Keratinocyte (primary cell): ENCODE data around the gene SLC39A13. TPM values are rescaled to one million over a fixed set of nuclear protein-coding genes. Genes with fewer than 3 reads are reported as not detected.

Experiments used
- DNase-seq: peaks from one replicate; pipeline ENCODE4 v3.0.0-alpha.2; 2011; ENCODE audit warnings: low read depth, missing footprints, low spot score
- FAIRE-seq: peaks from 2 replicates; lab custom pipeline; 2011; peaks lifted over from hg19 to GRCh38; lab: Jason Lieb, UNC
- H2AFZ ChIP-seq: 2 replicates; pipeline ENCODE4 v1.6.0; 2012; ENCODE audit warnings: low read length, control low read depth, inconsistent platforms; ENCODE audit not compliant: control insufficient read depth
- H3K27ac ChIP-seq: 2 replicates; pipeline ENCODE4 v1.5.1; 2011; ENCODE audit warnings: low read length; ENCODE audit not compliant: control insufficient read depth, insufficient read depth
- H3K27me3 ChIP-seq: 3 replicates; pipeline ENCODE4 v1.6.0; 2011; ENCODE audit warnings: low read length; ENCODE audit not compliant: control insufficient read depth, insufficient read depth; ENCODE audit errors: extremely low read depth
- H3K36me3 ChIP-seq, 2 experiments: 2 replicates in 1 of 2; 3 replicates in 1 of 2; pipeline ENCODE4 v1.5.1; 2011; ENCODE audit warnings: low read length in 2 of 2, mild to moderate bottlenecking in 1 of 2; ENCODE audit not compliant: control insufficient read depth in 2 of 2, insufficient read depth in 2 of 2; ENCODE audit errors: extremely low read depth in 1 of 2
- H3K4me1 ChIP-seq: 3 replicates; pipeline ENCODE4 v1.5.1; 2011; ENCODE audit warnings: low read length; ENCODE audit not compliant: control insufficient read depth, insufficient read depth; ENCODE audit errors: extremely low read depth
- H3K4me2 ChIP-seq: 3 replicates; pipeline ENCODE4 v1.6.0; 2011; ENCODE audit warnings: low read depth, low read length; ENCODE audit not compliant: control insufficient read depth, insufficient read depth; ENCODE audit errors: extremely low read depth
- H3K4me3 ChIP-seq, 3 experiments: fragments of 200-600 bp in 1 of 3; sonication (generic) in 1 of 3; 2 replicates in 2 of 3; 3 replicates in 1 of 3; pipeline ENCODE4 v1.5.1; 2011 to 2016; ENCODE audit warnings: low read length in 3 of 3, mild to moderate bottlenecking in 3 of 3, control low read depth in 2 of 3, inconsistent platforms in 1 of 3, low read depth in 1 of 3, mixed read lengths in 1 of 3, mixed run types in 1 of 3, moderate library complexity in 1 of 3; ENCODE audit not compliant: control insufficient read depth in 2 of 3, insufficient read depth in 2 of 3; ENCODE audit errors: extremely low read depth in 1 of 3
- H3K79me2 ChIP-seq: 2 replicates; pipeline ENCODE4 v1.6.0; 2012; ENCODE audit warnings: low read length; ENCODE audit not compliant: control insufficient read depth, insufficient read depth
- H3K9ac ChIP-seq: 3 replicates; pipeline ENCODE4 v1.6.0; 2011; ENCODE audit warnings: low read length; ENCODE audit not compliant: control insufficient read depth, insufficient read depth; ENCODE audit errors: extremely low read depth
- H3K9me1 ChIP-seq: 3 replicates; pipeline ENCODE4 v1.6.0; 2011; ENCODE audit warnings: low read length; ENCODE audit not compliant: control insufficient read depth, insufficient read depth; ENCODE audit errors: extremely low read depth
- H3K9me3 ChIP-seq: 2 replicates; pipeline ENCODE4 v1.5.1; 2012; ENCODE audit warnings: low read depth, low read length; ENCODE audit not compliant: control insufficient read depth
- H4K20me1 ChIP-seq: 3 replicates; pipeline ENCODE4 v1.6.0; 2011; ENCODE audit warnings: low read length; ENCODE audit not compliant: control insufficient read depth, insufficient read depth; ENCODE audit errors: extremely low read depth
- CTCF ChIP-seq, 3 experiments: IDR thresholded peaks in 1 of 3; conservative IDR thresholded peaks in 1 of 3; optimal IDR thresholded peaks in 1 of 3; 2 replicates in 2 of 3; 3 replicates in 1 of 3; pipeline versions ENCODE3 to v1.5.1; 2011; ENCODE audit warnings: low read length in 3 of 3, mild to moderate bottlenecking in 3 of 3, moderate library complexity in 2 of 3, control low read depth in 1 of 3, inconsistent platforms in 1 of 3; ENCODE audit not compliant: insufficient read depth in 2 of 3; ENCODE audit errors: extremely low read depth in 1 of 3
- EZH2 ChIP-seq: IDR thresholded peaks from one replicate; pipeline ENCODE4 v1.6.1; 2012; ENCODE audit warnings: inconsistent platforms, mild to moderate bottlenecking, low read length, moderate library complexity
- dilution Hi-C: fragments of 300-500 bp; cut with MboI; formaldehyde crosslinking; loops from one replicate; pipeline ENCODE4 v1.7.0; 2020; ENCODE audit warnings: low sequenced_read_pairs; ENCODE audit not compliant: extremely low pct_ligation_motif_present
- polyA plus RNA-seq, 5 experiments: library from polyadenylated mRNA; depleted of rRNA in 3 of 5; stranded (reverse) in 3 of 5; stranded (forward) in 1 of 5; unstranded in 1 of 5; fragments of >200 nt; gene quantifications; 1 replicate in 1 of 5; 2 replicates in 3 of 5; 3 replicates in 1 of 5; pipeline versions ENCODE4 v1.2.1 to v1.2.3, GENCODE V29; 2011 to 2012; ENCODE audit warnings: missing spikeins in 2 of 5, low read depth in 1 of 5, low replicate concordance in 1 of 5

SLC39A13 gene
- polyA plus RNA-seq, 1 donor (not counting 4 experiments of a cell fraction or from before 2014, with no cell fraction given): 35.3 TPM

- TF ChIP-seq CTCF (optimal IDR thresholded peaks at IDR 0.05 in 1 of 3, IDR thresholded peaks at IDR 0.05 in 1 of 3, conservative IDR thresholded peaks at IDR 0.05 in 1 of 3; ENCODE audit: extremely low read depth in 1 of 3, insufficient read depth in 2 of 3, low read length in 3 of 3): no peak
- TF ChIP-seq EZH2: no peak
These were observed 31.7 kb downstream of the SLC39A13 start for GRCh38 chr11:47440054-47440476.

GRCh38 chr11:47441421-47441820, 33.0 kb downstream of the SLC39A13 start:
- Histone ChIP-seq H3K4me2 (no peak overlapping the region), H4K20me1 (no peaks in the 10 kb centered on the region), H3K27me3 (no peaks in the 10 kb centered on the region), H3K4me1 (no peaks in the 10 kb centered on the region), H3K9me3 (no peaks in the 10 kb centered on the region), H3K36me3 (peaks cover 0 to 4% of the 10 kb centered on the region in 2 experiments), H3K27ac (no peak overlapping the region), H3K4me3 (no peak overlapping the region), H3K79me2 (no peaks in the 10 kb centered on the region), H2AFZ (no peak overlapping the region), H3K9ac (no peak overlapping the region), H3K9me1 (no peaks in the 10 kb centered on the region)
- DNase-seq (no peak), FAIRE-seq (no peak)
- TF ChIP-seq CTCF (optimal IDR thresholded peaks at IDR 0.05 in 1 of 3, IDR thresholded peaks at IDR 0.05 in 1 of 3, conservative IDR thresholded peaks at IDR 0.05 in 1 of 3; ENCODE audit: extremely low read depth in 1 of 3, insufficient read depth in 2 of 3, low read length in 3 of 3) (no peak), EZH2 (no peak)
- dilution Hi-C loops: no loop called here

More at GRCh38 chr11:47440054-47440476, 31.7 kb downstream of the SLC39A13 start:
- Histone ChIP-seq H2AFZ (no peak overlapping the region), H3K79me2 (no peaks in the 10 kb centered on the region), H3K4me3 (no peak overlapping the region), H3K4me1 (no peaks in the 10 kb centered on the region), H3K27ac (no peak overlapping the region), H3K36me3 (peaks cover 0 to 4% of the 10 kb centered on the region in 2 experiments), H3K9me1 (no peaks in the 10 kb centered on the region), H3K9me3 (no peaks in the 10 kb centered on the region), H4K20me1 (no peaks in the 10 kb centered on the region), H3K9ac (no peak overlapping the region), H3K4me2 (no peak overlapping the region), H3K27me3 (no peaks in the 10 kb centered on the region)
- no peak for FAIRE-seq
- no peak for DNase-seq
- dilution Hi-C loops: no loop called here
